ENCODE results near the gene TRIM38.

GRCh38 chr6:25975923-25976560, 13.4 kb downstream of the TRIM38 start:
- no peak for TF ChIP-seq SIN3A (IDR thresholded peaks at IDR 0.05; ENCODE audit: borderline replicate concordance, insufficient read depth, low read length)
- TF ChIP-seq POLR2AphosphoS5 (IDR thresholded peaks at IDR 0.05; ENCODE audit: low read depth, low read length): no peak

Data from PFSK-1 (cell line).